ENCODE measurements around the gene LINGO1. TPM values are rescaled to one million over a fixed set of nuclear protein-coding genes. Genes with fewer than 3 reads are reported as not detected.

The LINGO1 gene
- polyA plus RNA-seq, 1 of the 3 experiments (the other 2 are of a cell fraction), result 0.56 TPM

- no peak overlapping the region for H3K27ac ChIP-seq (ENCODE audit: low read depth in 2 of 2, low read length in 1 of 2)
- H3K9me3 ChIP-seq, result no peaks in the 10 kb centered on the region
- no peaks in the 10 kb centered on the region for H3F3A ChIP-seq (replicated peaks; ENCODE audit: insufficient read depth)
- H4K20me1 ChIP-seq (ENCODE audit: insufficient read depth), result no peaks in the 10 kb centered on the region
- ChIA-PET POLR2A (interaction anchor here (1.4 kb wide), 1 partner anchor 27 kb away, joined by 4 read pairs; no protein-coding TSS in a partner anchor), CTCF (interaction anchor here (0.6 to 15.7 kb wide), 75 partner anchors 10 to 614 kb away, joined by 3 to 458 read pairs (median 6); no protein-coding TSS in a partner anchor)
- peaks cover 0 to 40% of the 10 kb centered on the region in 2 experiments; a peak in 2 of 4 replicates for H3K4me1 ChIP-seq (ENCODE audit: control insufficient read depth in 1 of 2, insufficient read depth in 2 of 2, low read depth in 1 of 2, low read length in 1 of 2)
- no peaks in the 10 kb centered on the region for H3K36me3 ChIP-seq (replicated peaks in 1 of 2; ENCODE audit: control insufficient read depth in 1 of 2, insufficient read depth in 2 of 2, low read length in 1 of 2)
- DNase-seq, result no peak
- TF ChIP-seq RCOR1 (IDR thresholded peaks at IDR 0.05; ENCODE audit: low read length) (no peak), PBX3 (IDR thresholded peaks at IDR 0.05) (no peak), USF2 (IDR thresholded peaks at IDR 0.05; ENCODE audit: borderline replicate concordance, low read depth, low read length) (no peak)
- no peak overlapping the region for H2AFZ ChIP-seq (ENCODE audit: low read depth)
- WGBS (ENCODE audit: low lambda C conversion rate), result 17% methylated on average over 8 of the region's 9 CpGs
- H3K27me3 ChIP-seq (ENCODE audit: insufficient read depth), result peaks cover 58% of the 10 kb centered on the region
- H3K79me2 ChIP-seq (ENCODE audit: insufficient read depth), result no peaks in the 10 kb centered on the region
- peak overlapping the region; percentile 97 for H3K4me2 ChIP-seq
- H3K9me2 ChIP-seq, result no peaks in the 10 kb centered on the region
- peak overlapping the region in 1 of 2 experiments; percentile 66; a peak in 2 of 4 replicates for H3K4me3 ChIP-seq (ENCODE audit: low read depth in 2 of 2, low read length in 1 of 2)
- no peak overlapping the region for H3K9ac ChIP-seq
Observed at GRCh38 chr15:77633913-77634265, 1.2 kb upstream of the LINGO1 start.

GRCh38 chr15:77633134-77633912 is 611 bp upstream of the LINGO1 start:
- Histone ChIP-seq H3K9ac (no peak overlapping the region), H3F3A (replicated peaks; ENCODE audit: insufficient read depth) (no peaks in the 10 kb centered on the region), H3K27me3 (ENCODE audit: insufficient read depth) (peaks cover 56% of the 10 kb centered on the region), H3K36me3 (replicated peaks in 1 of 2; ENCODE audit: control insufficient read depth in 1 of 2, insufficient read depth in 2 of 2, low read length in 1 of 2) (no peaks in the 10 kb centered on the region), H4K20me1 (ENCODE audit: insufficient read depth) (no peaks in the 10 kb centered on the region), H3K27ac (ENCODE audit: low read depth in 2 of 2, low read length in 1 of 2) (peak overlapping the region in 1 of 2 experiments; percentile 11; a peak in 1 of 4 replicates), H3K4me2 (peak overlapping the region; percentile 97), H3K79me2 (ENCODE audit: insufficient read depth) (no peaks in the 10 kb centered on the region), H3K9me3 (no peaks in the 10 kb centered on the region), H3K4me3 (ENCODE audit: low read depth in 2 of 2, low read length in 1 of 2) (peak overlapping the region; percentile 47 to 66), H2AFZ (ENCODE audit: low read depth) (peak overlapping the region; percentile 83; the same call in 1 of the 2 replicates), H3K4me1 (ENCODE audit: control insufficient read depth in 1 of 2, insufficient read depth in 2 of 2, low read depth in 1 of 2, low read length in 1 of 2) (peaks cover 0 to 40% of the 10 kb centered on the region in 2 experiments; a peak in 2 of 4 replicates), H3K9me2 (no peaks in the 10 kb centered on the region)
- ChIA-PET POLR2A (interaction anchor here (0.8 to 1.4 kb wide), 2 partner anchors 9 to 26 kb away, joined by 3 to 4 read pairs; no protein-coding TSS in a partner anchor), CTCF (interaction anchor here (0.6 to 15.7 kb wide), 99 partner anchors 10 to 614 kb away, joined by 3 to 458 read pairs (median 5); partner anchors contain the start of gene HMG20A)
- peak; percentile 97 for DNase-seq
- peak; percentile 43; the same call in 1 of the 2 replicates for TF ChIP-seq MXI1 (IDR thresholded peaks at IDR 0.05; ENCODE audit: low read depth, low read length)
- TF ChIP-seq RCOR1 (IDR thresholded peaks at IDR 0.05; ENCODE audit: low read length), result peak; percentile 48; the same call in 1 of the 2 replicates
- TF ChIP-seq CHD2 (IDR thresholded peaks at IDR 0.05; ENCODE audit: low read length, partially characterized antibody), result peak; percentile 39
- no peak for TF ChIP-seq SIN3A (IDR thresholded peaks at IDR 0.05; ENCODE audit: borderline replicate concordance, low read depth, low read length)
- TF ChIP-seq SMC3 (IDR thresholded peaks at IDR 0.05; ENCODE audit: low read depth, low read length), result peak; percentile 95
- no peak for TF ChIP-seq IRF3 (IDR thresholded peaks at IDR 0.05; ENCODE audit: low read depth, low read length)
- peak; percentile 85 for TF ChIP-seq RAD21 (IDR thresholded peaks at IDR 0.05; ENCODE audit: low read length)
- TF ChIP-seq, protein P1, sequence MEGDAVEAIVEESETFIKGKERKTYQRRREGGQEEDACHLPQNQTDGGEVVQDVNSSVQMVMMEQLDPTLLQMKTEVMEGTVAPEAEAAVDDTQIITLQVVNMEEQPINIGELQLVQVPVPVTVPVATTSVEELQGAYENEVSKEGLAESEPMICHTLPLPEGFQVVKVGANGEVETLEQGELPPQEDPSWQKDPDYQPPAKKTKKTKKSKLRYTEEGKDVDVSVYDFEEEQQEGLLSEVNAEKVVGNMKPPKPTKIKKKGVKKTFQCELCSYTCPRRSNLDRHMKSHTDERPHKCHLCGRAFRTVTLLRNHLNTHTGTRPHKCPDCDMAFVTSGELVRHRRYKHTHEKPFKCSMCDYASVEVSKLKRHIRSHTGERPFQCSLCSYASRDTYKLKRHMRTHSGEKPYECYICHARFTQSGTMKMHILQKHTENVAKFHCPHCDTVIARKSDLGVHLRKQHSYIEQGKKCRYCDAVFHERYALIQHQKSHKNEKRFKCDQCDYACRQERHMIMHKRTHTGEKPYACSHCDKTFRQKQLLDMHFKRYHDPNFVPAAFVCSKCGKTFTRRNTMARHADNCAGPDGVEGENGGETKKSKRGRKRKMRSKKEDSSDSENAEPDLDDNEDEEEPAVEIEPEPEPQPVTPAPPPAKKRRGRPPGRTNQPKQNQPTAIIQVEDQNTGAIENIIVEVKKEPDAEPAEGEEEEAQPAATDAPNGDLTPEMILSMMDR (IDR thresholded peaks at IDR 0.05), result peak; percentile 98
- no peak for TF ChIP-seq ELF1 (IDR thresholded peaks at IDR 0.05)
- under 1% methylated on average over 16 of the region's 55 CpGs for WGBS (ENCODE audit: low lambda C conversion rate)

Measured in SK-N-SH (cell line).